GM21515 (cell line): ENCODE results near the gene THSD4.
"Not testable (repeated sequence)": the region's sequence is repeated elsewhere in the genome, so short reads cannot be mapped to it uniquely, and the experiment has no call there.

Experiments
- ATAC-seq: cut with Tn5 transposase; IDR thresholded peaks from one replicate; pipeline ENCODE4 v1.9.1; 2021; ENCODE audit not compliant: unreplicated experiment

THSD4 gene

GRCh38 chr15:71410347-71410746 is 295.1 kb downstream of the THSD4 start:
- ATAC-seq, result no peak

GRCh38 chr15:71411538-71412482 is 296.5 kb downstream of the THSD4 start:
- no peak for ATAC-seq

DNA sequence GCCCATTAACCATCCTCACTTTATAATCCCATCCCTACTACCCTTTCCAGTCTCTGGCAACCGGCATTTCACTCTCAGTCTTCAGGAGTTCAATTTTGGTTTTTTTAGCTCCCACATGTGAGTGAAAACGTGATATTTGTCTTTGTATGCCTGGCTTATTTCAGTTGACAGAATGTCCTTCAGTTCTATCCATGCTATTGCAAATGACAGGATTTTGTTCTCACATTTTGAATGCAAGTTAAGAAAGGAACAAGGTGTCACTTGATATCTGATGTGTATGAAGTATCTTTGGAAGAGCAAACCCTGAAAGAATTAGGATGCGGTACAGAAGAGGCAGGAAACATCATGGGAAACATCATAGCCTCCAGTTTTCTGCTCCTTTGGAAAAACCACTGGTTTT is 298.1 kb downstream of the THSD4 start:
- no peak for ATAC-seq

DNA sequence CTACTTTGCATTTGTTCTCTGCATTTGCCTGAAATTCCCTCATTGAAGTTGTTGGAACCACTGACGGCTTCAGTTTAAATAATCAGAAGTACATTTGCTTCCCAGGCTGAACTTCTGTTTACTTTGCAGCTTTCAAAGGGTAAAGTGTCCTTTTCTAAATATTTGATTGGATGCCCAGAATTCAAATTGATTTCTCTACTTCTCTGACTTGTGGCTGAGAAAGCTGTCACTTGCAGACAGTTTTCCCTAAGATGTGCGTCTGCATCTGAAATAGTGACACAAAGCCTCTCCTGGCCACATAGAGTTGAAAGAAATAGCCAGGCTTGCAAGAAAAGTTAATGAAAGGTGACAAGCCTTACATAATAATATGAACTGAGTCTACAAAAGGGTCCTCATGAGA is 299.6 kb downstream of the THSD4 start:
- ATAC-seq, result no peak

DNA sequence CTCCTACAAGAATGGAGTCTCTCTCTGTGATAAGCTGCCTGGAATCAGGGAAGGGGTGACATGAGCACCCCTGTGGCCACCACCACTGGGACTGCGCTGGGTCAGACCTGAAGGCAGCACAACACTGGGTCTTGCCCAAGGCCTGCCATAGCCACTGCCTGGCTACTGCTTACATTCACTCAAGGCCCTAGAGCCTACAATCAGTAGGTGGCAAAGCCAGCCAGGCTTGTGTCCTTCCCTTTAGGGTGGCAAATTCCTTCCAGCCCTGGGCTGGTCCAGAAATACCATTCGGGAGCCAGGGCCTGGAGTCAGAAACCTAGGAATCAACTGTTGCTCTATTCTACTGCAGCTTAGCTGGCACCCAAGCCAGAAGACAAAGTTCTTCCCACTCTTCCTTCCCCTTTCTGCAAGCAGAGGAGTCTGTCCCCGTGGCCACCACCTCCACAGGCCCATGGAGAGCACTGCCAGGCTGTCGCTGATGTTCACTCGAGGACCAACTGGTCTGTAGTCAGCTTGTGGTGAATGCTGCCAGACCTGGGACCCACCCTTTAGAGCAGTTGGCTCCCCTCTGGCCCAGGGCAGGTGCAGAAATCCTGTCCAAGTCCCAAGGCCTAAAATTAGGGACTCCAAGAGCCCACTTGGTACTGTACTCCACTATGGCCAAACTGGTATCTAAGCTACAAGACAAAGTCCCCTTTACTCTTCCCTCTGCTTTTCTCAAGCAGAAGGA is 307.4 kb downstream of the THSD4 start:
- no peak for ATAC-seq

DNA sequence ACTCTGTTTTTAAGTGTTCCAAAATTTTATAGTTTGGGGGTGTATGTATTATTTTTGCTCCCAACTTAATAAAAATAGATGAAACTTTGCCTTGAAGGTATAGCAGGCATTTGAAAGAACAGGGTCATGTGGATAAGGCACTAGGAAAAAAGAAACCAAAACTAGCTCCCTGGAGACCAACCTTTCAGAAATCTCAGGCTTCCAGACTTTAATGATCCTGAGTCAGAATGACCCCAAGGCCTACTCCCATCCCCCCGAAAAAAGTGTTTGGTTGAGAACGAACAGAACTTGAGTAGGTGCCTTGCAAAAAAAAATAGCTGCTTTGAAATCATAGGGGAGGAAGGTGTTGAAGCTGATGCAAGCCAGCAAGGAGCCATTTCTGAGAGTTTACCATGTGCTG is 309.5 kb downstream of the THSD4 start:
- no peak for ATAC-seq

- no peak for ATAC-seq
Measured at GRCh38 chr15:71425388-71425787, 310.1 kb downstream of the THSD4 start.

DNA sequence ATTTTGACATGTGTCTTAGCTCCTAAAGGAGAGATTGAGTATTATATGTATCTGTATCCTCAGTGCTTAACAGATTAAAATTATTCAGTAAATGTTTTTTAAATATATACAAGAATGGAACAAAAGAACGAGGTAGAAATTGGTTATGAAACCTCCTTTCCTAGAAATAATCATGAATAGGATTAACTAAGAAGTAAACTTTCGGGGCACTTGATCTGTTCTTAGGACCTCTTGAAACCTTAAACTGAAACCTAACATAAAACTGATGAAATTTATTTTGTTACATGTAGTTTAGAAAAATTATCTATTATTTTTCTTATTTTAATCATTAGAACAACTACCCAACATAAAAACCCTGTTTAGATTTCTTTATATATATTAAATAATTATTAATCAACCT is 311.5 kb downstream of the THSD4 start:
- ATAC-seq, result no peak

GRCh38 chr15:71430782-71431181 is 315.5 kb downstream of the THSD4 start:
- ATAC-seq, result no peak

DNA sequence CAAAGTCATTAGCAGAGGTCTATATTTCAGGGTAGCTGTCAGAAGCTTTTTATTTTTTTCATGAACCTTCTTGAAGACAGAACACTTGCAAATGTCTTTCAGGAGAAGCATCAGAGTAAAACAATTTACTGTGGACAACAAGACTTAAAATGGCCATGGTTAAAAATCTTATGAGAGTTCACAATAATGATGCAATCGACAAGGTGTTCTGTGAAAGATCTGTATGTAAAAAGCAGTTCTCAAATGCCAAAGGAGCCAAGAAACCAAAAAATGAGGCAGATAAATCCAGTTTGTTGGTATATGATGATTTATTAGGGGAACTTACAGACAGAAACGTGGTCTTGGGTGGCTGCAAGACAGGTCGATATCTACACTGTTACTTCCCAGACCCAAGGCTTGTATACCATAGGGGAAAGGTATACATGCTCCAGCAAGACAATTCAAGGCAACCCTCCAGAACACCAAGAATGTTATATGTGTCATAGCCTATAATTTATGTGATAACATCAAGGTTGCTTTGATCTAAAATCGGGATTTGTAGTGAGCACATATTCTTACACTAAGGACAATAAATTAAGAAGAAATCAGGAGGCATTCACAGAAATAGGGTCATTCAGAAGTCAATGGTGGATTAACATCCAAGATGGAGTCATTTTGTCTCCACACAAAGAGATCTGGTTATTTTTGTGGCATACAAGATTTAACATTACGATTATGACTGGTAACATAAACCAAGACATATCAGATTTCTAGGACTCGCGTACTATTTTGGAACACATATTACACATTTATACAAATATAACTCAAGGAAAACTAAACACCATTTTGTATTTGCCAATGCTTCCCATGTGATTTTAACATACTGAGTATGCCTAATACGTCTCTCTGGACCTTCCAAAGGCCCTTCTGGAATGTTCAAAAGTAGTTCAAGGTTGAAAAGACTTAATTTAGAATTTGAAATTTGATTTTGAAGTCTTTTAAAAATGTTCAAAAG is 316.4 kb downstream of the THSD4 start:
- ATAC-seq, result no peak

DNA sequence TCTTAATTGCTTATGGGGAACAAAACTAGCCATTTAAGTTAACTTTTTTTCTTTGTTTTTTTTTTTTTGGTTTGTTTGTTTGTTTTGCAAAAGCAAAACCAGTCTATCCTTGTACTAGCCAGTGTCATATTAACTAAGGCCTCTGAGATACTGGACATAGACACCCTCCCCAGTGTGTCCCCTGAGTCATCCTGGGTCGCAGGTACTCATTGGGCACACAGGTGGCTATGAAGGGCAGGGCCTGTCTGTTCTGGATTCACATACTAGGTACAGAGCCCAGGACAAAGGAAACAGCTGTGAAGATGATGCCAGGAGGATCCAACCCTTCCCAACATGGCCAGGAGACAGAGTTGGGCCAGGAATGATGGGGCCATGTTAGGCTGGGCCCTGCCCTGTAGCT is 318.1 kb downstream of the THSD4 start:
- ATAC-seq, result no peak

DNA sequence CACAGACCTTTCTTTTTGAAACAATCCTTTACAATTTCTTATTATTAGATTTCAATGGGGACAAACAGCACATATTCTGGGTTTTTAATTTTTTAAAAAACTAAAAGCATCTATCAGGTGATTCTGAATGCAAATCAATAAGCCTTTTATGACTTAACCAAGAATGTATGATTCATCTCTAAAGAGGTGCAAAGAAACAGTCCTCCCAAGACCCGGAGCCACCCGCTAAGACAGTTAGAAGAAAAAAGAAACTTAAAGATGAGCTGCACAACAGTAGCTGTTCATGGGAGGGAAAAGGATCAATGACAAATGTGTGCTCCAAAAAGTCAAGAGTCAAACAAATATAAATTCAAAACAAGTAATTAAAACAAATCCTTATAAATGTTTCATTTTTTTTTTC is 319.5 kb downstream of the THSD4 start:
- ATAC-seq, result no peak

GRCh38 chr15:71435552-71435951 is 320.3 kb downstream of the THSD4 start:
- ATAC-seq, result no peak

- ATAC-seq, result no peak
Measured at GRCh38 chr15:71436854-71437253, 321.6 kb downstream of the THSD4 start.

- no peak for ATAC-seq
Measured at GRCh38 chr15:71437404-71437803, 322.1 kb downstream of the THSD4 start.

DNA sequence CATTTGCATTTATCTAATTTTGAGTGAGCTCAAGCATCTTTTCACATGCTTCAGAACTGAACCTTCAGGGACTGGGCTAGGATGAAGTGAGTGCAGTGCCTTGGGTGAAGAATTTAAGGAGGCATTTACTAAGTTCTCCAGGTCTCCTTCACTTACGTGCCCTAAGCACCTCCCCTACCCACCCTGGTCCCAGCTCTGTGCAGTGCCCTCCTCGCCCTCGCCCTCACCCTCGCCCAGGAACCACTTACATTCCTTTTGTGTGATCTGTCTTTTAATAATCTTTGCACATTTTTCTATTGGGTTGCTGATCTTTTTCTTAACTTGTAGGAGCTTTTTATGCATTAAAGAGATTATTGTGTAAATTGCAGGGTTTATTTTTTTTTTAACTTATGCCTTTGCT is 322.6 kb downstream of the THSD4 start:
- ATAC-seq, result no peak

GRCh38 chr15:71439478-71439877 is 324.2 kb downstream of the THSD4 start:
- not testable (repeated sequence) for ATAC-seq

GRCh38 chr15:71440489-71441110 is 325.3 kb downstream of the THSD4 start:
- no peak for ATAC-seq

DNA sequence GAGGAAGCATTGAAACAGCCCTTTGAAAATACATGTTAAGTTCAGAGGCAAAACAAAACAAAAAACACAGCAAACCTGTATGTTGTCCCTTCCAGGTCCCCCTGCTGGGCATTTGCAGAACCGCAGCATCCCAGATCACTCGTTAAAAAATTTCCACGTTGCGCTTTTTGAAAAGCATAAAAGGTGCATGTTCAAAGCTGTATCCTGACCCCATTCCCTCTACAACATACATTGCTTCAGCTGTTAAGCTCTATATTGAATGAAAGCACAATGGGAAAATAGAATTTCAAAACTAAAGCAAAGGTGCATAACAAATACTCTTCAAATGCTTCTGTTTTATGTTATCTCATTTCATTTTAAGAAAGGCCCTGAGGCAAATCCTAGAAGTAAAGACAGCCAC is 328.3 kb downstream of the THSD4 start:
- ATAC-seq, result no peak

GRCh38 chr15:71444032-71444810 is 328.9 kb downstream of the THSD4 start:
- ATAC-seq, result no peak
